Measurements from ENCODE around the gene CFAP57.

The CFAP57 gene

DNA sequence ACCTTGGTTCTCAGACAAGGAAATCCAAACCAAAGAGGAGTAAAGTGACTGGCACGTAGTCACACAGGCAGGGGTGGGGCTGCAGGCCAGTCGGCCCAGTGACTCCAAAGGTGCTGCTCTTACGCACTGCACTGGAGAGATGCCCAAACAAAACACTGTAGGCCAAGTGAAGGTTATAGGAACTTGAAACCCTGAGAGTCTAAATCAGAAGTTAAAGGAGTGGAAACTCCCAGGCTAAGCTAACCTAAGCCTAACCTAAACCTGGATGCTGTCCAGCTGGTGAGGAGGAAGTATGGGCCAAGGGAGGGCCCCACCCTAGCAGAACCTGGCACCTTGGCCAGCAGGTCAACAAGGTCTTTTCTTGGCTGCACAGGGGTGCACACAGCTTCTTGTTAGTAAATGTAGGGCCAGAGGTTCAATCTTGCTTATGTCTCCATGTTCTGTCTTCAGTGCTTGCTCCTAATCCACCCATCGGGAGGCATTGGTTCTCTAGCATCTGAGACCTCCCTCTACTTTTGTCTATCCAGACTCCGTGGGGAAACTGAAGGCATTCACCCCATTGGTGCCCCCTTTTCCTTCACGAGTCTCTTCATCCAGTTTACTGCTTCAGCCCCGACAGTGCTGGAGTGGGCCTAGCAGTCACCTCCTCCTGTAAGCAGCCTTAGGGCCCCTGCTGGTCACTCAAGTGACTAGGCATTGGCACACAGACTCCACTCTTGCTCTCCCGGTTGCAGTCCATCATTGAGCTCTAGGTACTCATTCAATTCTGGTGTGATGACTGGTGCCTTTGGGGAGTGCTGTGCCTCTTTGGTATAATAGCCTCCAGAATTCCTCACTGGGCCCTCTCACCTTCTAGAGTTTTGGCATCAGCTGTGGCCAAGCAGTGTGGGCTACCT is 84.8 kb downstream of the CFAP57 start:
- no peak for DNase-seq

DNA sequence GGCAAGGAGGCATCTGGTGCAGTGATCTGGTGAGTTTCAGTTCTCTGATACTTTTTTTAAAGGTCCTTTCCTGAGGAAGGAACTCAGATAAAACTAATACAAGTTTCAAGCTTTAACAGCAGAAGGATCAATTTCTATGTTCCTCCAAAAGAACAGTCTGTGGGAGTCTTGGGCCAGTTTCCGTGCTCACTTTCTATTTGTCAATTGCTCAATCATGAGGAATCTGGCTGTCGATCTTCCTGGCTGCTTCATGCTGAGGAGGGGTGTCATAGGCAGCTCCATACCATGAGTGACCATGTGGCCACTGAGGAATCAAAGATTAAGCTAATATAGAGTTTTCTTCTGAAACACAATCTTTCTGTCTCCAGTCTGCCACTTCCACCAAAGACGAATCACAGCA is 86.2 kb downstream of the CFAP57 start:
- DNase-seq = no peak

DNA sequence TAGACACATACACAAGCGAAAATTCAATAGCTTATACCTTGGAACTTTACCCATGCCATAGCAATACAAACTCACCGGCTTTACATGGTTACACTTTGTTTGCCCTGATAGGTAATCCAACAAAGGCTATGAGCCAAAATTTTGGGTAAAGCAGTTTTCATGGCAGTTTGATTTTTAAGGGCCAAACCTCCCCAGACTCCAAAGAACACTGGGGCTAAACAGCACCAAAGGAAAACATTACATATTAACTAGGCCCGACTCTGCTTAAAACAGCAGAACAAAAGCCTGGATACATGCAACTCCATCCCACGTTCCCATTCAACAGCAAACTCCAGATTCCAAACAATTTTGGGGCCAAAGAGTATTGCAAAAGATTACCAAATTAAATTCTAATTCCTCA is 93.3 kb downstream of the CFAP57 start:
- DNase-seq = no peak

DNA sequence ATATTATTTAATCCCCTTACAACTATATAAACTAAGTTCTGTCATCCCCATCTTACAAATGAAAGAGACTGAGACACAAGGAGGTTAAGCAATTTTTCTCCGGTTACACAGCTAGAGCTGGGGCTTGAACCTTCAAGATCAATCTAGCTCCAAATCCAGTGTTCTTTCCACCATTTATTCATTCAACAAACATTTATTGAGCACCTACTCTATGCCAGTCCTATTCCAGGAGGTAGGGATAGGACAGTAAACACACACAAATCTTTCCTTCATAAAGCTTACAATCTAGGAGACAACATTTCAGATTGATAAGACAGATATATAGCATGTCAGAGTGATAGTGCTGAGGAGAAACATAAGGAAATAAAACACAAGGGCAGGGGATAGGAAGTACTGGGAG is 94.8 kb downstream of the CFAP57 start:
- DNase-seq = no peak

DNA sequence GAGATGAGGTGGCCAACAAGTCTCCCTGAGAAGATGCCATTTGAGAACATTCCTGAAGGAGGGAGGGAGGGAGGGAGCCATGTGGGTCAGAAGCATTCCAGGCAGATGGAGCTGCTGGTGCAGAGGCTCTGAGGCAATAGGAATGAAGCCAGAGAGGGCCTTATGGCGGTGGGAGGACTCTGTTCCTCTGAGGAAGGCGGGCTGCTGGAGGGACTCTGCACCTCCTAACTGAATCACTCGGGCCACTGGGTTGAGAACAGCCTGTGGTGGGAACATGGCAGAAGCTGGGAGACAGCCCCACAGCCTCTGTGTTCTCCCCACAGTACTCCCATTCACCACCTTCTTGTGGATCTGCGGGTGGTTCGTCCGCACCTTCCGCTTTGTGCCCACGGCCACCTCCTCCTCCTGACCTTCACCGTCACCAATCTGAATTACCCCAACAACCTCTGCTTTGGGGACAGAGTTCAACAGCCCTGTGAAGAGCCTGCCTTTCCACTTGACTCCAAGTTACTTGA is 95.2 kb downstream of the CFAP57 start:
- no peak for DNase-seq

DNA sequence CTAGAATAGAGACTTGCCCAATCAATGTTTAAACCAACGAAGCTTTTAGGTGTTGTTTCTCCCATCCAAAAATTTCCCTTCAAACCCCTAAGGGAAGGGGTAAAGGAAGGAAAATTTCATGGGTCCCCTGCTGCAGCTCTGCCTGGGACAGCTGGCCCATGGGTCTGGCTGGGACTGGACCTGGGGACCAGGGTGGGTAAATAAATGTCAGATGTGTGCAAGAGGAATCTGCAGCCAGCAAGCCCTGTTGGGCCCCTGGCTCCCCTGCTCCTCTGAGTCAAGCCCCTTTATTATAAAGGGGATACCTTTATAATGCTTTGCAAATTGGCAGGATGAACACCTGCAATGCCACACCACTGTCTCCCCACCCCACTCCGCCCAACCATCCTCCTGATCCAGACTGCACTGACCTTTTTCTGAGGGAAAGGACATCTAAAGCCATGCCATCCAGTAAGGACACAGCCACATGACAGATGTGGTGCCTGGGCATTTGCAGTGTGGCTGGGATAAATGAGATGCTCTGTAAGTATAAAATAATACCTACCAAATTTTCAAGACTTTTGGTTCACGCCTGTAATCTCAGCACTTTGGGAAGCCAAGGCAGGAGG is 95.8 kb downstream of the CFAP57 start:
- DNase-seq = no peak

DNA sequence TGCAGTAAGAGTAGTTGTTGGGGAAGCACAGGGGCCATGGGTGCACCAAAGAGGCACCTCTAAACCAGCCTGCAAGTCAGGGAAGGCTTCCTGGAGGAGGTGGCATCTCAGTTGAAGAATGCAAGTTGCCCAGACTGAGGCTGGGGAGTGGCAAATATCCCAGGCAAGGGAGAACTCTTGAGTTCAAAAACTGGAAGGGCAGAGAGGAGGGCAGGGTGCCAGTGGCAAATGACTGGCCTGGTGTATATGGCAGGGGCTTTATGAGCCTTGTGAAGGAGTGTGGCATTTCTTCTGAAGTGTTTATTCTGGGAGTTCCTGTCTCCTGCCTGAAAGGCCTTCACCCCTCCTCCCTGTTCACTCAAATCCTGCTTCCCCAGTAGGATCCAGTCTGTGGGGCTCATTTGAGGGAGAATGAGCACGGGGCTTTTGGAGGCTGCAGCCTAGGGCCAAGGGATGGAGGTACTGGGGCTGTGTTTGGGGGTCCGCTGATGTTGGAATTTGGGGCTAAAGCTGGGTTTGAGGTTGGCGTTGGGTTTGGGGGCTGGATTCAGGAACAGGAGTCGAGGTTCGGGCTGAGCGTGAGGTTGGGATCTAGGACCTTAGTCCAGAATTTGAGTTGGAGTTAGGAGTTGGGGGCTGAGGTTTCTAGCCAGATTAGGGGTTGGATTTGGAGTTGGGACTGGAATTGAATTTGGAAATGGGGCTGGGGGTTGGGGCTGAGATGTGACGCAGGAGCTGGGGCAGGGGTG is 97.7 kb downstream of the CFAP57 start, which contains the start of gene TMEM125:
Gene TMEM125, plus strand, starts transcription at position 357 of the 749 bp plus-strand sequence. CDS start 2,740 bp downstream, outside the sequence.
- DNase-seq = no peak

DNA sequence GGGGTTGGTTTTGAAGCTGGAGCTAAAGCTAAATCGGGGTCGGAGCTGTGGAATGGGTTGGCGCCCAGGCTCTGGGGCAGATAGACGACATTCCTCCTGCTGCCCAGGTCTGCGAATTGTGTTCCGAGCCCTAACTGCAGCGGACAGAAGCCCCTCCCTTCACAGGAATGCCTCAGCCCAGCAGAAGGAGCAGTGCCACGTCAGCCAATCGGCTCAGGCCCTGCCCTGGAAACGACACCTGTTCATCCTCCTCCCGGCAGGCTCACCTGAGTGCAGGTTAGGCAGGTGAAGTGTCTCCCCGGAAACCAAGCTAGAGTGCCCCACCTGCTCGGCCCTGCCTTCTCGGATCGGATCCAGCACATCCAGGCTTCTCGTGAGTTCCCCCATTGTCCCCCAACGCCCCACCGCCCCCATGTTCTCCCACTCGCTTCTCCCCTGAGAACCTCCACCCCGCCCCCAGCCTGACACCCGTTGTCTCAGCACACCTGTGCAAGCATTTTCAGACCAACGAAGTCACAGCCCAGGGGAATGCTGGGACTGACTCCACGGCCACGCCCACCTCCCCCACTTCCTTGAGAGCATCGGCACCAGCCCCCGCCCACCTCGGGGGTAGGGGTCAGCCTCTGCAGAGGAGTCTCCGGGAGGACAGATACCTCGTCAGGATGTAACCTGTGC is 98.4 kb downstream of the CFAP57 start:
- DNase-seq = no peak

DNA sequence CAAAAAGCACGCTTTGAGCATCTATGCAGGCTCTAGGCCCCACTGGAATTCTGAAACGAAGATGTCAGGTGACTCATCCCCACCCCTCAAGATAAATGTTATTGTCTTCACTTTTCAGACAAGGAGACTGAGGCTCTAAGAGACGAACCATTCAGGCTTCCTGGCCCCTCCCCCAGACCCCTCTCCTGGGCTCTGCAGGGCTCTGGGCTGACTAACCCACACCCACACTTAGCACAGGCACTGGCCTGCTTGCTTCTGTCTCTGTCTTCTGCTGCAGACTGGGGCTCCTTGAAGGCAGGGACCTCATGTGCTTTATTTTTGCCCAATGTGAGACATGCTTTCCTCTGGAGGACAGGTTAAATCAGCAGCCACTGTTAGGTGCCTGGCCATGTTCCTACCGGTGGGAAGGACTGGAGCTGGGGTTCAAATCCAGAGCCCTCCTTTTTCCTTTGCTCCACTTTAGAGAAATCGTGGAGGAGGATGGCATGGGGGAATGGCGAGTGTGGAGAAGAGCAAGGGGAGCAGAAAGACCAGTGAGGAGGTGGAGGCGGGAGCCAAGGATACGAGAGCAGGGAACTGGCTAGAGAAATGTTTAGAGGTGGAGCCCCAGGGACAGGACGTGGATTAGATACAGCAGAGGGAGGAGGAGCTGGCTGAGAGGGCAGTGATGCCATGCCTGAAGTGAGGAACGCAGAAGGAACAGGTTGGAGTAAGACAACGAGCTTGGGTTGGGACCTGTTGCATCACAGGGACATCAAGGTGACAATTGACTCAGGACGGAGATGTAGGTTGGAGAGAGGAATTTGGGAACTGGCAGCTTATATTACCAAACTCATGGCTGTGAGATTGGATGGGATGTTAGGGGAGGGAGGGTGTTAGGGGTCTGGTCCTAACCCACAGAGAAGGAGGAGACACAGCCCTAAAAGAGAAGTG is 99.3 kb downstream of the CFAP57 start:
- DNase-seq = no peak

DNA sequence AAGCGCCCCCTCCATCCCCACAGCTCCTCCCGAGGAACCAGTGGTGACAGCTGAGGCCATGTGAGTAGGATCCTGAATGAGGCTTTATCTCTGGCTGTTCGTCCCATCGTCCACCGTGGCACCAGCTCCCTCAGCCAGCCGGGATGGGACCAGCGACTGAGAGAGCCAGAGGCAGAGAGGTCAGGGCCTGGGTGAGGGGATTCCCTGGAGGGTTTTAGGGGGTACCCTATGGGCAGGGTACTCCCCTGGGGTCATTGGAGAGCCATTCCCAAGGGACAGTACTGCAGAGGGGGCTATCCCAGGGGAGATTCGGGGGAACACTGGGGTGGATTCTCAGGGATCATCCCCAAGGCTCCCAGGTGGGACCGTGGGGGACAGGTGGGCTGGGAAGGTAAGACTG is 100.0 kb downstream of the CFAP57 start:
- DNase-seq = no peak

DNA sequence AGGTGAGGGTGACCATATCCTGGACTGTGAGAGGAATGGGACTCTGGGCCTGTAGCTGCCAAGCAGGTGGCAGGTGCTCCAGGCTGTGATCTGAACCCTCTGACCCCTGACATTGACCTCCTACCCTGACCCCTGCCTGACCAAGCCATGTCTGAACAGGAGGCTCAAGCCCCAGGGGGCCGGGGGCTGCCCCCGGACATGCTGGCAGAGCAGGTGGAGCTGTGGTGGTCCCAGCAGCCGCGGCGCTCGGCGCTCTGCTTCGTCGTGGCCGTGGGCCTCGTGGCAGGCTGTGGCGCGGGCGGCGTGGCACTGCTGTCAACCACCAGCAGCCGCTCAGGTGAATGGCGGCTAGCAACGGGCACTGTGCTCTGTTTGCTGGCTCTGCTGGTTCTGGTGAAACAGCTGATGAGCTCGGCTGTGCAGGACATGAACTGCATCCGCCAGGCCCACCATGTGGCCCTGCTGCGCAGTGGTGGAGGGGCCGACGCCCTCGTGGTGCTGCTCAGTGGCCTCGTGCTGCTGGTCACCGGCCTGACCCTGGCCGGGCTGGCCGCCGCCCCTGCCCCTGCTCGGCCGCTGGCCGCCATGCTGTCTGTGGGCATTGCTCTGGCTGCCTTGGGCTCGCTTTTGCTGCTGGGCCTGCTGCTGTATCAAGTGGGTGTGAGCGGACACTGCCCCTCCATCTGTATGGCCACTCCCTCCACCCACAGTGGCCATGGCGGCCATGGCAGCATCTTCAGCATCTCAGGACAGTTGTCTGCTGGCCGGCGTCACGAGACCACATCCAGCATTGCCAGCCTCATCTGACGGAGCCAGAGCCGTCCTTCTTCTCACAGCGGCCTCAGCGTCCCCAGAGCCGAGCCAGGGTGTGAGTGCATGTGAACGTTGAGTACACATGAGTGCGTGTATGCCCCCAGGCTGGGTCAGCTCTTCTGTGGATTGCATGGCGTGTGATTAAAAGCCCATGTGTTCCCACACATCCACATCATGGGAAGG is 100.7 kb downstream of the CFAP57 start:
- DNase-seq = no peak

DNA sequence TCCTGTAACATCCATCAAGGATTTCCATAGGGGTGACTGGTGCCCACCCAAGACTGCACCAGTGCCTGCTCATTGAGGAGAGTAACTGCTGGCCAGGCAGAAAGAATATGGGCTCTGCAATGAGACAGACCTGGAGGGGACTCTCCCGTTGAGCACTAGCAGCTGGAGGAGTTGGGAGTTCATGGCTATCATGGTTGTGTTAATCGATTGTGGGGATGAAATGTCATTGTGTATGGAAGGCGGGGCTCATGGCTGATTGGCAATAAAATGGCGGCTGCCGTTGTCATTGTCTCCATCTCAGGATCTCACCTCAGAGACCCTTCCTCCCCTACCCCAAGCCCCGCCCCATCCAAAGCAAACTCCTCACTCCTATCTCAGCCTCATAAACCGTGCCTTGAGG is 101.6 kb downstream of the CFAP57 start:
- no peak for DNase-seq

DNA sequence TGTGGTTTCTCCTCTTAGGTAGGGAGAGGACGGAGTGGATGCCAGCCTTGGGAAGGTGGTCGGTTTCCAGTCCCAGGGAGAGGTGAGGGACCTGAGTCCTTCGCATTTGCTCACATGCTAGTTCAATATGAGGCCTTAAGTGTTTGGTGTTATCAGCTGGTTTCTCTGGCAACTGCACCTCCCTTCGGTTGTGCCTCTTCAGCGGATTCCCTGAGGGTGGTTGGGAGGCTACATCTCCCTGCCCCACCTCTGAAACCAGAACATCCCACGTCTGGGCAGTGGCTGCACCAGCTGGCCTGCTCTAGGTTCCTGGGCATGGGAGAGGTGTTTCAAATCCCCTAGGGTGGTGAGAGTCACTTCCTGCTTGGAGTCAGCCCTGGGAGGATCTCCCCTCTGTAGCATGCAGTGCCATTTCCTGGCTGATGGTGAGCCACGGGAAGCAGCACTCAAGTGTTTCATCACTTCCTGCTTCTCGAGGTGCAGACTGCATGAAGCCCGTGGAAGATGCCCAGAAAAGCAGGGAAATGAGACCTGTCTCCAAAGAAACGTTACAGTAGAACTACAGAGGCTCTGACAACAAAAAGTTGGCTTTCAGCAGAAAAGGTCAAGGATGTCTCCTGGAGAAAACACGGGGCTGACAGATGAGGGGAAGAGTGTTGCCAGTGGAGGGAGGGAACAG is 102.1 kb downstream of the CFAP57 start:
- peak; percentile 14 for DNase-seq

DNA sequence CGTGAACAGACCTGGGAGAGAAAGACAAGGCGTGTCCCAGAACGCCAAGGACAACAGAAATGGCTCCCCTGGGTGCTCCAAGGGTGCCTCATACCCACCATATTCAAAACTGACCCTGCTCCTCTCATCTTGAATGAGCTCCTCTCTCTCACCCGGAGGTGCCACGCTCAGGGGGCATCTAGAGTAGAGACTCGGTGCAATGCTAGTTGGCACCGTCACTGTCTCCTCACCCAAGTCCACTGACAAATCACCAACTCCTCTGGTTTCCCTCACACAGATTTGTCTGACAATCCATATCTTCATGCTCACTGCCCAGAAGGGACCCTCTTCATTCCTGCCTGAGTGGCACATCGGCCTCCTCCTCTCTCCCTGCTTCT is 102.7 kb downstream of the CFAP57 start:
- no peak for DNase-seq

DNA sequence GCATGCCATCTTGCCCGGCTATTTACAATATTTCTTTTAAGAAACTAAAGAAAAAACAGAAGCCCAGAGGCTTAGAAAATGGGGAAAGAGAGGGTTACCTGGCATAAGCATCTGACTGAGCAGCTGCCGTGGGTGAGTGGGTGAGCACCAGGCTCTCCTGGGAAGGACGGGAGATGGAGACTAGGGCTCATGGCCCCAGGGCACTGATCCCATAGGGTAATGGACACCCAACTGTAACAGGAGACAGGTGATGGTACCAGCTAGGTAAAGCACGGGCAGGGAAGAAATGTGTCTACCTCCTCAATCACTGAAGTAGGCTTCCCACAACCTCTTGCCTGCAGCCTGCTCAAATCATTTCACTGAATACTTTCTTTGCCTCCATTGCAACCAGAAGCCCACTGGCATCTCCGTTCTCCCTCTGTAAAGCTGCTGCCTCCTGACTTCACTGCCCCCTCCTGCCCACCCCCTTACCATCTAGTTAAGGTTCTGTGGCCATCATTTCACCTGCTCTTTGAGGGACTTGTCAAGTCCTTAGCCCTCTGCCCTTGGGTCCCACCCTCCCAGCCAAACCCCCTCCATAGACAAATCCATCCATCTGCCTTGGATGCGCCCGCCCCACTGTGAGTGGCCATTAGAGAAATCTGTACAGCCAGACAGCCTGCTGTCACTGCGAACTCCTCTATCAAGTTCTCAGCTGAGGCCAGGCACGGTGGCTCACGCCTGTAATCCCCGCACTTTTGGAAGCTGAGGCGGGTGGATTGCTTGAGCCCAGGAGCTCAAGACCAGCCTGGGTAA is 103.9 kb downstream of the CFAP57 start:
- DNase-seq = no peak

DNA sequence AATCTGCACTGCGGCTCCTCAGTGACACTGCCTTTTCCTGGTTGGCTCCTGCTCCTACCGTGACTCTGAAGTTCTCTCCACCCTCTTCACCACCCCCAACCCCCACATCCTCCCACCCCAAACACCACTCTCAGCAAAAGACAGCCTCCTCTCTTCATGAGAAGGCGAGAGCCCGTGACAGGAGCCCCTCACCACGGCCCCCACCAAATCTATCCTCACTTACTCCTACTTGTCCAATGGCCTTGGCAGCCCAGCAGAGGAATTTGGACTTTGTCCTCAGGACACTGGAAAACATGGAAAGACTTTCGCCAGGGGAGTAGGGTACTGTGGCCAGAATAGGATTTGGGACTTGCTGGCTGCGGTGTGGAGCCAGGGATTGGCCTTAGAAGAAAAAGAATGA is 104.5 kb downstream of the CFAP57 start:
- no peak for DNase-seq

DNA sequence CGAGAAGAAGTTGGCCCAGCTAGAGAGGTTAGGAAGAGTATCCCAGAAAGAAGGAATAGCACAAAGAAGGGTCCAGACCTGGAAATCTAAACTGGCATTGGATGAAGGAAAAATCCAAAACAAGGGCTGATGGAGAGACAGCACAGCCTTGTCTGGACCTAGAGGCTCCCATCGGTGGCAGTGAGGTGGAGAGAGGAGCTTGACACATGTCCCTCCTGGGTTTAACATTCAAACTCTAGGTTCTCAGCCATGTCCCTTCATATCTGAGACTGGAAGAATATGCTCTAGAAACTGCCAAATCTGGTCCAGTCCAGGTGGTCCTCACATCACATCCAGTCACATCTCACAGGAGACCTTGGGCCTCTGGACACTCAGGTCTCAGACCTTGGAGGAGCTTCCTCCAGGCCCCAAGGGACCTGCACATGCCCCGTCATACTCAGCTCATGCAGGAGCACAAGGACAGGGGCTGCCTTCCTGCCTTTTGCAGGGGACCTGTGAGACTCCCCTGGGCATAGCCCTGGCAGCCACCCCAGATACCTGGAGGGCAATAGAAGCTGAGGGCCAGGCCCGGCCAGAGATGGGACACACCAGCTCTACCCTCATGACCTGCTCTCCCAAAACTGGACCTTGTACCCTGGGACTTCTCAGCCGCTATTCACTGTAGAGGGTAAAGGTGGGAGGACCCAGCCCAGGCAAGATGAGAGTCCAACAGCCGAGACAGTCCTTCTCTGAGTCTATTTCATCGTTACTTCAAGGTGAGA is 105.2 kb downstream of the CFAP57 start:
- DNase-seq = no peak

DNA sequence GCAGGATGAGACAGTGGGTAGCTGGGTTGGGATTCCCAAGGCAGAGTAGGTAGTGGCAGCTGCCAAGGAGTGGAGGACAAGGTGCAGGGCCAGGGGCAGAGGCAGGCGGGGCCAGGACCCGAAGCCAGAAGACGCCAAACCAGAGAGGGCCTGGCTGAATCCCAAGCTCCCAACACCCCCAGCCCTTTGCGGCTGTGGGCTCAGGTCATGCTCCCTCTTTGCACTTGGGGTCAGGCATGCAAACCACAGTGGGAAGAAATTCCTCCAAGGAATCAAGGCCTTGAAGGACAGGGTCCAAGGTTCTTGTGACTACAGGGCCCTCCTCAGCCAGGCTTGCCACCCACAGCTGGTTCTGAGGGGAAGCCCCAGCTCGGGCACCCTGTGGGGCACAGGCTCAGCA is 107.0 kb downstream of the CFAP57 start:
- no peak for DNase-seq
